Endodermal cell (in vitro differentiated cells): ENCODE data around the gene JAKMIP1. TPM values are rescaled to one million over a fixed set of nuclear protein-coding genes. Genes with fewer than 3 reads are reported as not detected.

Experiments
- DNase-seq: peaks from one replicate; pipeline ENCODE4 v3.0.0-alpha.2; 2017
- H3K27ac ChIP-seq: 2 replicates; pipeline ENCODE4 v1.5.1; 2013; ENCODE audit warnings: mild to moderate bottlenecking, low read depth, low read length, moderate library complexity
- H3K27me3 ChIP-seq: 2 replicates; pipeline ENCODE4 v1.6.1; 2013; ENCODE audit warnings: mild to moderate bottlenecking, low read length, moderate library complexity; ENCODE audit not compliant: insufficient read depth, control insufficient read depth, poor library complexity, severe bottlenecking
- H3K36me3 ChIP-seq: 2 replicates; pipeline ENCODE4 v1.7.0; 2013; ENCODE audit warnings: mild to moderate bottlenecking, low read length, moderate library complexity; ENCODE audit not compliant: control insufficient read depth, insufficient read depth
- H3K4me1 ChIP-seq: one replicate; pipeline ENCODE4 v1.7.0; 2013; ENCODE audit warnings: low read length; ENCODE audit not compliant: control insufficient read depth, insufficient read depth
- H3K4me3 ChIP-seq: 2 replicates; pipeline ENCODE4 v1.5.1; 2013; ENCODE audit warnings: mild to moderate bottlenecking, low read length, moderate library complexity
- H3K9ac ChIP-seq: 2 replicates; pipeline ENCODE4 v1.6.1; 2013; ENCODE audit warnings: mild to moderate bottlenecking, low read length, moderate library complexity; ENCODE audit not compliant: poor library complexity, severe bottlenecking; ENCODE audit errors: extremely low read depth
- H3K9me3 ChIP-seq: 2 replicates; pipeline ENCODE4 v1.6.1; 2013; ENCODE audit warnings: mild to moderate bottlenecking, low read length, moderate library complexity; ENCODE audit not compliant: control insufficient read depth
- H3K27ac Mint-ChIP-seq: 2 replicates; pipeline ENCODE4 v1.8.0; 2020; ENCODE audit warnings: mixed read lengths
- H3K27me3 Mint-ChIP-seq: 2 replicates; pipeline ENCODE4 v1.8.0; 2021; ENCODE audit warnings: mild to moderate bottlenecking, mixed read lengths; ENCODE audit not compliant: insufficient read depth
- H3K36me3 Mint-ChIP-seq: 2 replicates; pipeline ENCODE4 v1.8.0; 2020; ENCODE audit warnings: low read depth, mixed read lengths
- H3K4me1 Mint-ChIP-seq: 2 replicates; pipeline ENCODE4 v1.8.0; 2020; ENCODE audit warnings: mixed read lengths
- H3K4me3 Mint-ChIP-seq: 2 replicates; pipeline ENCODE4 v1.8.0; 2020; ENCODE audit warnings: mild to moderate bottlenecking, moderate library complexity, mixed read lengths
- H3K9me3 Mint-ChIP-seq: 2 replicates; pipeline ENCODE4 v1.8.0; 2020; ENCODE audit warnings: mild to moderate bottlenecking, mixed read lengths
- CTCF ChIP-seq: fragments of 200-600 bp; sonication (generic); conservative IDR thresholded peaks from 2 replicates; pipeline ENCODE4 v1.5.0; 2021; ENCODE audit warnings: antibody characterized with exemption, mild to moderate bottlenecking
- WGBS, 2 experiments: methylation state at CpG; one replicate each; pipeline versions ENCODE4 v1.1.5 to v1.1.7; 2013; ENCODE audit warnings: missing lambda C conversion rate in 2 of 2, mixed read lengths in 1 of 2; ENCODE audit not compliant: insufficient coverage in 1 of 2, insufficient read length in 1 of 2; 5-methylcytosine and 5-hydroxymethylcytosine counted together
- total RNA-seq, 2 donors: library from RNA; stranded (reverse); fragmentation: NEBNext Ultra II Directional in 1 of 2; extraction: Animal tissue kit (Norgen Biotek cat#: 25700) in 1 of 2; gene quantifications; 2 replicates in 1 of 2; 3 replicates in 1 of 2; pipeline ENCODE4 v1.2.1, GENCODE V29; 2021

Gene JAKMIP1
- total RNA-seq, 2 donors from 2014 or later: 10.4 to 11.2 TPM

- Mint-ChIP-seq H3K27ac (peak overlapping the region; percentile 88), H3K27me3 (no peaks in the 10 kb centered on the region), H3K9me3 (no peaks in the 10 kb centered on the region), H3K4me3 (no peak overlapping the region), H3K4me1 (peaks cover 13% of the 10 kb centered on the region), H3K36me3 (peaks cover 13% of the 10 kb centered on the region)
- peak overlapping the region; percentile 22 for H3K27ac ChIP-seq
- H3K27me3 ChIP-seq: no peaks in the 10 kb centered on the region
- no peaks in the 10 kb centered on the region for H3K36me3 ChIP-seq
- DNase-seq: peak; percentile 77
- no peak overlapping the region for H3K9ac ChIP-seq
- 81 to 88% methylated on average over 4 to 14 of the region's 14 CpGs for WGBS, 2 experiments
- TF ChIP-seq CTCF: no peak
- no peak overlapping the region for H3K4me3 ChIP-seq
- peaks cover 11% of the 10 kb centered on the region for H3K4me1 ChIP-seq
- H3K9me3 ChIP-seq: no peaks in the 10 kb centered on the region
Observed at GRCh38 chr4:6071191-6071958, 129.0 kb downstream of the JAKMIP1 start.

GRCh38 chr4:6069845-6070709 lies 130.3 kb downstream of the JAKMIP1 start:
- Histone ChIP-seq H3K27me3 (no peaks in the 10 kb centered on the region), H3K4me3 (no peak overlapping the region), H3K36me3 (no peaks in the 10 kb centered on the region), H3K9me3 (no peaks in the 10 kb centered on the region), H3K9ac (no peak overlapping the region), H3K27ac (no peak overlapping the region), H3K4me1 (peaks cover 11% of the 10 kb centered on the region)
- DNase-seq: no peak
- no peak for TF ChIP-seq CTCF
- no peaks in the 10 kb centered on the region for H3K27me3 Mint-ChIP-seq
- WGBS, 2 experiments: 94 to 95% methylated on average over 22 to 29 of the region's 29 CpGs
- H3K36me3 Mint-ChIP-seq: peaks cover 13% of the 10 kb centered on the region
- no peaks in the 10 kb centered on the region for H3K9me3 Mint-ChIP-seq
- H3K4me3 Mint-ChIP-seq: no peak overlapping the region
- H3K27ac Mint-ChIP-seq: no peak overlapping the region
- peaks cover 13% of the 10 kb centered on the region for H3K4me1 Mint-ChIP-seq

GRCh38 chr4:6068986-6069385 lies 131.4 kb downstream of the JAKMIP1 start:
- H3K9me3 ChIP-seq: no peaks in the 10 kb centered on the region
- H3K27ac Mint-ChIP-seq: no peak overlapping the region
- H3K4me3 ChIP-seq: no peak overlapping the region
- peaks cover 11% of the 10 kb centered on the region for H3K4me1 ChIP-seq
- no peaks in the 10 kb centered on the region for H3K9me3 Mint-ChIP-seq
- no peaks in the 10 kb centered on the region for H3K36me3 ChIP-seq
- H3K36me3 Mint-ChIP-seq: peaks cover 20% of the 10 kb centered on the region
- no peak for TF ChIP-seq CTCF
- no peak overlapping the region for H3K4me3 Mint-ChIP-seq
- peaks cover 13% of the 10 kb centered on the region for H3K4me1 Mint-ChIP-seq
- no peak for DNase-seq
- H3K27me3 ChIP-seq: no peaks in the 10 kb centered on the region
- H3K9ac ChIP-seq: no peak overlapping the region
- WGBS, 2 experiments: 90 to 100% methylated on average over 1 of the region's 2 CpGs
- no peak overlapping the region for H3K27ac ChIP-seq
- H3K27me3 Mint-ChIP-seq: no peaks in the 10 kb centered on the region
